Measurements from ENCODE around the gene NEU4.
"Not testable (repeated sequence)": the region's sequence is repeated elsewhere in the genome, so short reads cannot be mapped to it uniquely, and the experiment has no call there.

The NEU4 gene

DNA sequence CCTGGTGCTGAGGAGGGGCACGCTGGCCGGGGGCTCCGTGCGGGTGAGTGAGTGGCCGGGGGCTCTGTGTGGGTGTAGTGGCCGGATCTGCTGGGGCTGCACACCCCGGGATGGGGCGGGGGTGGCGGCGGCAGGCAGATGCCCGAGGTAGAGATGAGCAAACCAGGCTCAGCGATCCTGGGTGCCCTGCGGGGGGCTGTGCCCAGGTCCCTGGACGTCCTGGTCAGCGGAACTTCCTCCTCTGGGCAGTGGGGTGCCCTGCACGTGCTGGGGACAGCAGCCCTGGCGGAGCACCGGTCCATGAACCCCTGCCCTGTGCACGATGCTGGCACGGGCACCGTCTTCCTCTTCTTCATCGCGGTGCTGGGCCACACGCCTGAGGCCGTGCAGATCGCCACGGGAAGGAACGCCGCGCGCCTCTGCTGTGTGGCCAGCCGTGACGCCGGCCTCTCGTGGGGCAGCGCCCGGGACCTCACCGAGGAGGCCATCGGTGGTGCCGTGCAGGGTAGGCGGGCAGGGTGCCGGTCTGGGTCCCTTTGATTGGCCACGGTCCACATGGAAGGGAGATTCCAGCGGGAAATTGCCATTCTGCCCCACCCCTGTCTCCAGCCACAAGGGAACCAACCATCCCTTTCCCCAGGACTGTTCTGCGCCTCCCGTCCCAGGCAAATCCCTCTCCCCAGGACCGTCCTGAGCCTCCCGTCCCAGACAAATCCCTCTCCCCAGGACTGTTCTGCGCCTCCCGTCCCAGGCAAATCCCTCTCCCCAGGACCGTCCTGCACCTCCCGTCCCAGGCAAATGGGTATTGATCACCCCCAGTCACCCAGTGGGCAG, 5.9 kb downstream of the NEU4 start:
- DNase-seq, result no peak

DNA sequence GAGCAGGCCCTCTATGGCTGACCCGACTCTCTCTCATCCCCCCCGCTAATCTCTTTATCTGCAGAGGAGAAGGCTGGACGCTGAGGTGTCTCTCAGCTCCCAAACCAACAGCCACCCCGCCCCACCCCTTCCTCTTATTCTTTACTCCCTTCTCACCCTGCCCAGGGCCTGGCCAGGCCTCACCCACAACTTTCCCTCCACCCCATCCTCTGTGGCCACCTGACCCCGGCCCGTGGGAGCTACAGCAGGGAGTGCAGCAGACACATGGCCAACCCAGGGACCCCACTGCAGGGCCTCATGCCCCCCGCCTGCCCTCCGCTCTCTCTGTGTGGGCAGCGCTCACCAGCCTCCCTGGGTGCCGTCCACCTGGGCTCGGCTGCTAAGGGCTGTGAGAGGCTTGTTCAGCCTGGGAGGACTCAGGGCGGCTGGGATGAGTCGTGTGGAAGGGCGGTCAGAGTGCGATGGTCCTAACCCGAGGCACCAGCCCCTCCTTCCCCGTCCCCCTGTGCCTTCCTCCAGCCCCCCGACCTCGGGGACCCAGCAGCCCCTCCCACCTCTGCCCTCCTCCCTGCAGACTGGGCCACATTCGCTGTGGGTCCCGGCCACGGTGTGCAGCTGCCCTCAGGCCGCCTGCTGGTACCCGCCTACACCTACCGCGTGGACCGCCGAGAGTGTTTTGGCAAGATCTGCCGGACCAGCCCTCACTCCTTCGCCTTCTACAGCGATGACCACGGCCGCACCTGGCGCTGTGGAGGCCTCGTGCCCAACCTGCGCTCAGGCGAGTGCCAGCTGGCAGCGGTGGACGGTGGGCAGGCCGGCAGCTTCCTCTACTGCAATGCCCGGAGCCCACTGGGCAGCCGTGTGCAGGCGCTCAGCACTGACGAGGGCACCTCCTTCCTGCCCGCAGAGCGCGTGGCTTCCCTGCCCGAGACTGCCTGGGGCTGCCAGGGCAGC, 6.8 kb downstream of the NEU4 start:
- no peak for DNase-seq

DNA sequence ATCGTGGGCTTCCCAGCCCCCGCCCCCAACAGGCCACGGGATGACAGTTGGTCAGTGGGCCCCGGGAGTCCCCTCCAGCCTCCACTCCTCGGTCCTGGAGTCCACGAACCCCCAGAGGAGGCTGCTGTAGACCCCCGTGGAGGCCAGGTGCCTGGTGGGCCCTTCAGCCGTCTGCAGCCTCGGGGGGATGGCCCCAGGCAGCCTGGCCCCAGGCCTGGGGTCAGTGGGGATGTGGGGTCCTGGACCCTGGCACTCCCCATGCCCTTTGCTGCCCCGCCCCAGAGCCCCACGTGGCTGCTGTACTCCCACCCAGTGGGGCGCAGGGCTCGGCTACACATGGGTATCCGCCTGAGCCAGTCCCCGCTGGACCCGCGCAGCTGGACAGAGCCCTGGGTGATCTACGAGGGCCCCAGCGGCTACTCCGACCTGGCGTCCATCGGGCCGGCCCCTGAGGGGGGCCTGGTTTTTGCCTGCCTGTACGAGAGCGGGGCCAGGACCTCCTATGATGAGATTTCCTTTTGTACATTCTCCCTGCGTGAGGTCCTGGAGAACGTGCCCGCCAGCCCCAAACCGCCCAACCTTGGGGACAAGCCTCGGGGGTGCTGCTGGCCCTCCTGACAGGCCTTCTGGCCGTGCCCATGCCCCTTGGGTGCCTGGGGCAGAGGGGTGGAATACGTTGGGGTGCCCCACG, 7.6 kb downstream of the NEU4 start:
- DNase-seq, result no peak

DNA sequence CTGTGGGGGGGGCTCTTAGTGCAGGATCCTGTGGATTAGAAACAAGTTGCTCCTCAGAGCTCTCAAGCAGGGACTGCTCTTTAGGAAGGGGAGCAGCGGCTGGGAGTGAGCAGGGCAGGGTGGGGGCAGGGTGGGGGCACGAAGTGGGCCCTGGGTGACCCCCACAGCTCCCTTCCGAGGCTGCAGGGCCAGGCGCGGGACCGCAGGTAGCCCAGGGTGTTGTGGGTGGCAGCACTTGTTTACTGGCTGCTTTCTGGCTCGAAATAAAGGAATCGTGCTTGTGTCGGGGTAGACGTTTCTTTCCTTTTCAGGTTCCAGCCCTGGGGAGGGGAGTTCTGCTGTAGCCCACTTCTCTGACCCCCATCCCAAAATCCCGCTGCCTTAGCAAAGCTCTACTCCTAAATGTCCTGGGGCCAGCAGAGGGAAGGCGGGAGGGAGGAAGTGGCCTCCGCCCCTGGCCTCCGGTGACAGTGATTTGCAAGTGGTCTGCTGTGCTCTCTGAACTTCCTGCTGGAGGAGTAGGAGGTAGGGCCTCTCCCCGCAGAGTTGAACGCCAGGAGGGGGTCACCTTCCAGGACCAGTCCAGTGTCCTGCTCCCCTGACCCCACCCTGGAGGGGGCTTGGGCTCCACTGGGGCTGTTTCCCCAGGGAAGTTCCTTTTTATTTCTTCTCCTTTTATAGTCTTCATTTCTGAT, 8.3 kb downstream of the NEU4 start:
- no peak for DNase-seq

DNA sequence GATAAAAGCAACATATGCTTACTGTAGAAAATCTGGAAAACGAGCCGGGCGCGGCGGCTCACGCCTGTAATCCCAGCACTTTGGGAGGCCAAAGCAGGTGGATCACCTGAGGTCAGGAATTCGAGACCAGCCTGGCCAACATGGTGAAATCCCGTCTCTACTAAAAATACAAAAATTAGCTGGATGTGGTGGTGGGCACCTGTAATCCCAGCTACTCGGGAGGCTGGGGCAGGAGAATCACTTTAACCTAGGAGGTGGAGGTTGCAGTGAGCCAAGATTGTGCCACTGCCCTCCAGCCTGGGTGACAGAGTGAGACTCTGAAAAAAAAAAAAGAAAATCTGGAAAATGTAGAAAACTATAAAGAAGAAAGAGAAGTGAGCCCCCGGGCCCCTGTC, 8.8 kb downstream of the NEU4 start:
- DNase-seq, result not testable (repeated sequence)

DNA sequence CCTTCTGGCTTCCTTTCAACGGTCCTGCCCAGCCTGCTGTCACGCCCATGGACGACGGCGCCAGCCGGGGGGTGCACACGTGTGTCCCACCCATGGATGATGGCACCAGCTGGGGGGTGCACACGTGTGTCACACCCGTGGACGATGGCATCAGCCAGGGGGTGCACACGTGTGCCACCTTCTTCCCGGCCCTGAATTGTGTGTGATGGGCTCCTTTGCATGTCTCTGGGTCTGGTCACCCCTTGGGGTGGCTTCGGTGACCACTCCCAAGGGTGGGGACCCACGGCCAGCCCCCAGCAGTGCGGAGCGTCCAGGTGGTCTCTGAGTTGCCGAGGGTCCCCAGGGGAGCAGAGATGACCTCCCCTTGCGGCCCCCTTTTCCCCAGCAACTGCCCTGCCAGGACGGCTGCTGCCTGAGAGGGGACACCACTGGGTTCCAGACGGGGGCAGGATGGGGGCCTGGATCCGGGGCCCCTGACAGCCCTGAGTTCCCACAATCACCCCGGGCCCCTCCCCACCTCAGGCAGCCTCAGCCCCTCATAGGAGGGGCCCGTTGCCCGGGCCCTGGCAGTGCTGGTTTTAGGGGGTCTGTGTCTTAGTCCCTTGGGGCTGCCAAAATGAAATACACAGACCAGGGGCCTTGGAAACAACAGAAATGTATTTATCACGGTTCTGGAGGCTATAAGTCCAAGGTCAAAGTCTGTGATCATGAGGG, 9.4 kb downstream of the NEU4 start:
- no peak for DNase-seq

DNA sequence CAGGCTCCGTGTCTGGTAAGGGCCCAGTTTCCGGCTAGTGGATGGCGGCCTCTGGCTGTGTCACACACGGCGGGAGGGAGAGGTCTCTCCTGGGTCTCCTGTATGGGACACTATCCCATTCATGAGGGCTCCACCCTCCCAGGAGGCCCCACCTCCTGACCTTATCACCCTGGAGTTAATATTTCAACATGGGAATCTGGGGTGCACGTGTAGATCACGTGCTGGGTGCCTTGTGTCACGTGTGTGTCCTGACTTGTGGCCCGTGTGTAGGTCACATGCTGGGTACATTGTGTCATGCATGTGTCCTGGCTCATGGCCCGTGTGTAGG, 9.9 kb downstream of the NEU4 start:
- no peak for DNase-seq

DNA sequence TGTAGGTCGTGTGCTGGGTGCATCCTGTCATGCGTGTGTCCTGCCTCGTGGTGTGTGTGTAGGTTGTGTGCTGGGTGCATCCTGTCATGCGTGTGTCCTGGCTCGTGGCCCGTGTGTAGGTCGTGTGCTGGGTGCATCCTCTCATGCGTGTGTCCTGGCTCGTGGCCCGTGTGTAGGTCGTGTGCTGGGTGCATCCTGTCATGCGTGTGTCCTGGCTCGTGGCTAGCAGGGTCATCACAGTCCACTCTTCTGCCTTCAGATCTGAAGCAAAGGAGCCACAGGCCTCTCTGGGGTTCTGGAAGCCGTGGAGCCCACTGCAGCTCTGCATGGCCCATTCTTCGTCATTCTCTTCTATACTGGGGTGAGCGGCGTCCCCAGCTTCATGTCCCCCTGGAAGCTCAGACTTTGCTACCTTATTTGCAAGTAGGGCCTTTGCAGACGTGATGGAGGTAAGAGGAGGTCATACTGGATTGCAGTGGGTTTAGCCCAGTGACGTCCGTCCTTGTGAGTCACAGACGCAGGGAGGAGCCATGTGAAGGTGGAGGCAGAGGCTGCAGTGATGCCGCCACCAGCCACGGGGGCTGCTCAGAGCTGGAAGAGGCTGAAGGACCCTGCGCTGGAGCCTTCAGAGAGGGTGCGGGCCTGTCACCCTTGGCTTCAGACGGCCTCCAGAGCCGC, 11.1 kb downstream of the NEU4 start:
- DNase-seq, result not testable (repeated sequence)

DNA sequence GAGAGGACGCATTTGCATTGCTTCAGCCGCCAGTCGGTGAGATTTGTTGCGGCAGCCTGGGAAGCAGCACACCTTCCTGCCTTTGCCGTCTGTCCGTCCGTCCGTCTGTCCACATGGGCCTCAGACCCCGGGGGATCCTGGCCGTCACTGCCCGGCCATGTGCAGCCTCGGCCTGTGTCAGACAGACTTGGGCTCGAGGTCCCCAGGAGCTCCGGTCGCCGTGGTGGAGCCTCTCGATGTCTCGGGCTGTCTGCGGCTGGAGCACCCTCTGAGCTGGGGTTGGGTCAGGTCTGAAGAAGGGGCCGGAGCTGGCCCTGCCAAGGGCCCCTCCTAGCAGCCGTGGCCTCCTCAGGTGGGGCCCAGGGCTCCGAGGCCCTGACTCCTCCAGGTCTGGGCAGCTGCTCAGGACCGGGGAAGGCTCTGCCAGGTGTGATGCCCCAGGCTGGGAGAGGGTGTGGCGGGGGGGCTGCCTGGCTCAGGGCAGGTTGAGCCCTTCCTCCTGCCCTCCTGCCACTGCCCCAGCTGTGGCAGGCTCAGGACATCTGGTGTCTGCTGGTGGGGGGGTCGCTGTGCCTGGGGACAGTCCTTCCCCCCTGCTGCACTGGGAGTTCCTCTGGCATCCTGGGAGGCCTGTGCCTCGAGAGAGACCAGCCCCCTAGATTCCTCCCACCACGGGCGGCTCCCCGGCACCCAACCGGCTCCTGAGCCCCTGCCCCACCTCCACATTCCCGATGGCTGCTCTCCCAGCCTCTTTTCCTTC, 11.8 kb downstream of the NEU4 start:
- no peak for DNase-seq

DNA sequence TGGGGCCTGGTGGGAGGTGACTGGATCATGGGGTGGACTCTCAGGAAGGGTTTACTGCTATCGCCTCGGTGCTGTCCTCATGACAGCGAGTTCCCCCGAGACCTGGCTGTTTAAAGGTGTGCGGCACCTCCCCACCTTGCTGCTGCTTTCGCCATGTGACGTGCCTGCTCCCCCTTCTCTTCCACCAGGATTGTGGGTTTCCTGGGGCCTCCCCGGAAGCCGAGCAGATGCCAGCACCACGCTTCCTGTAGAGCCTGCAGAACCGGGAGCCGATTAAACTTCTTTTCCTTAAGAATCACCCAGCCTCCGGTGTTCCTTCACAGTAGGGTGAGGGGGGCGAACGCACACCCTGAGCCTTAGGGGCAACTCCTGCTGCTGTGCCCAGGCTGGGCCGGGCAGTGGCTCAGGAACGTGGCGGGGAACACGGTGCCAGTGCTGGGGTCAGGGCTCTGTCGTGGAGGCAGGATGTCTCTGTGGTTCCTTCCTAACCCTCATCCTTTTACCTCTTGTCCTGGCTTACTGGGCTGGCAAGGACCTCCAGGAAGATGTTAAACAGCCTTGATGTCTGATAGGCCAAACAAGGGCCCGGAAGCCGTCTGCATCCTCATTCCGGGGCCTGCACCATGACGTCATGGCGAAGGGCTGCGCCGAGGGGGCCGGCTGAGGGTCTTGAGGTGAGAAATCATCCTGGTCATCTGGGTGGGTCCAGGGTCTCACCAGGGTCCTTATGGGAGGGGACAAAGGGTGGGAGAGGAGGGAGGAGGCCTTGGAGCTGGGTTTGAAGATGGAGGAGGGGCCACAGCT, 12.7 kb downstream of the NEU4 start:
- no peak for DNase-seq

DNA sequence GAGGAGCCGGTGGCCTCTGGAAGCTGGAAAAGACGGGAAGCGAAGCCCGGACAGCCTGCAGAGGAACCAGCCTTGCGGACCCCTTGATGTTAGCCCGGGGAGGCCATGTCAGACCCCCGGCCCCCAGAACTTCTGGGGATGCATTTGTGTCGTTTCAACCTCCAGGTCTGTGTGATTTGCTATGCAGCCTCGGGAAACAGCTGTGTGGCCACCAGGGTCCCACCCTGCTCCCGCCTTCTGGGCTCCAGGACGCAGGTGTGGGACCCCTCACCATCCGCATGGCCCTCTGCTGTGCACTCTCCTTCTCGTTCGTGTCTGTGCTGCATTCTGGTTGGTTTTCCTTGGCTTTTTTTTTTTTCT, 13.3 kb downstream of the NEU4 start:
- DNase-seq, result no peak

DNA sequence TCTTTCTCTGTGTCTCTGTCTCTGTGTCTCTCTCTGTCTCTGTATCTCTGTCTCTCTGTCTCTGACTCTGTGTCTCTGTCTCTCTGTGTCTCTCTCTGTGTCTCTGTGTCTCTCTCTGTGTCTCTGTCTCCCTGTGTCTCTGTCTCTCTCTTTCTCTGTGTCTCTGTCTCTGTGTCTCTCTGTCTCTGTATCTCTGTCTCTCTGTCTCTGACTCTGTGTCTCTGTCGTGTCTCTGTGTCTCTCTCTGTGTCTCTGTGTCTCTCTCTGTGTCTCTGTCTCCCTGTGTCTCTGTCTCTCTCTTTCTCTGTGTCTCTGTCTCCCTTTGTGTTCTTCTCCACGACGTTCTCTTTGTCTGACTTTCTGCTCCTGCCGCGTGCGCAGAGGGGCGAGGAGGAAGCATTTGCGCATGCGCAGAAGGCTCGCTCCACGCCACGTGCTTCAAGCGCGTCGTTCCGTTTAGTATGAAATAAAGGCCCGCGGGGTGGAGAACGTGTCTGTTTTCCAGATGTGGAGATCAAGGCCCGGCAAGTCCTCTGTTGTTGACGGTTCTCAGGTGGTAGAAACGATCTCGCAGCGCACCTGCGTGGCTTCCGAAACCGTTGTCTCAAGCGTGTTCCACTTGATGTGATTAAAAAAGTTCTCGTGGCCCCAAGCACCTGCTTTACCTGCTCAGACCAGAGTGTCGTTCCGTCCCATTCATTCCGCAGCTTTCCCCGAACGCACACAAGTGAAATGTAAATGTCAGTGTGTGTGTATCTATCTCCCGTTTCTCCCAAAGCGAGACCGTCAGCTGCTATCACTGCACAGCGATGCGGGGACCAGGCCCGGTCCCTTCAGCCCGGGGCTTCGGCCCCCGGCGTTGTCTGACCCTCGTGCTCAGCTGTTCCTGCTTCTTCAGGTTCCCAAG, 14.8 kb downstream of the NEU4 start:
- DNase-seq, result not testable (repeated sequence)

DNA sequence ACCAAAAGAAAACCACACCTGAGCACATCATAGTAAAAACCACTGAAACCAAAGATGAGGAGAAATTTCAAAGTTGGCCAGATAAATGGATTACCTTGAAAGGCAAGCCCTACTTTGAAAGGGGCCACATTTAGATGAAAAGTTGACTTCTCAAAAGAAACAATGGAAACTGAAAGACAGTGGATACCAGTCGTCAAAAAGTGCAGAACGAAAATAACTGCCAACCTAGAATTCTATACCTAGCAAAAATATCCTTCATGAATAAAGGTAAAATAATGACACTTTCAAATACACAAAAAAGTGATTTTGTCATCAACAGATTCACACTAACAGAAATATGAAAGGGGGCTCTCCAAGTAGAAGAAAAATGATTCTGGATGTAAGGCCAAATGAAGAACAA, 18.4 kb downstream of the NEU4 start:
- no peak for DNase-seq

DNA sequence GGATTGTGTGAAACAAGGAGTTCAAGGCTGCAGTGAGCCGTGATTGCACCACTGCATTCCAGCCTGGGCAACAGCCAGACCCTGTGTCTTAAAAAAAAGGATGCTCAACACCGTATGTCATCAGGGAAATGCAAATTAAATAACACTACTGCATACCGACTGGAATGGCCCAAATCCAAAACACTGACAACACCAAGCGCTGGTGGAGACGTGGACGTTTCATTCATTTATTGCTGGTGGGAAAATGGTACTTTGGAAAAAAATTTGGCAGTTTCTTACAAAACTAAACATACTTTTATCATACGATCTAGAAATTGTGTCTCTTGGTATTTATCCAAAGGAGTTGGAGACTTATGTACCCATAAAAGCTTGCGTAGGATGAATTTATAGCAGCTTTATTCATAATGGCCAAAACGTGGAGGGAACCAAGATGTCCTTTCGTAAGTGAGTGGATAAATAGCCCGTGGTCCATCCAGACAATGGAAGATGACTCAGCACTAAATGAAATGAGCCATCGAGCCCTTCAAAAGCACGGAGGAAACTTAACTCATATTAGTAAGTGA, 24.2 kb downstream of the NEU4 start:
- DNase-seq, result no peak

DNA sequence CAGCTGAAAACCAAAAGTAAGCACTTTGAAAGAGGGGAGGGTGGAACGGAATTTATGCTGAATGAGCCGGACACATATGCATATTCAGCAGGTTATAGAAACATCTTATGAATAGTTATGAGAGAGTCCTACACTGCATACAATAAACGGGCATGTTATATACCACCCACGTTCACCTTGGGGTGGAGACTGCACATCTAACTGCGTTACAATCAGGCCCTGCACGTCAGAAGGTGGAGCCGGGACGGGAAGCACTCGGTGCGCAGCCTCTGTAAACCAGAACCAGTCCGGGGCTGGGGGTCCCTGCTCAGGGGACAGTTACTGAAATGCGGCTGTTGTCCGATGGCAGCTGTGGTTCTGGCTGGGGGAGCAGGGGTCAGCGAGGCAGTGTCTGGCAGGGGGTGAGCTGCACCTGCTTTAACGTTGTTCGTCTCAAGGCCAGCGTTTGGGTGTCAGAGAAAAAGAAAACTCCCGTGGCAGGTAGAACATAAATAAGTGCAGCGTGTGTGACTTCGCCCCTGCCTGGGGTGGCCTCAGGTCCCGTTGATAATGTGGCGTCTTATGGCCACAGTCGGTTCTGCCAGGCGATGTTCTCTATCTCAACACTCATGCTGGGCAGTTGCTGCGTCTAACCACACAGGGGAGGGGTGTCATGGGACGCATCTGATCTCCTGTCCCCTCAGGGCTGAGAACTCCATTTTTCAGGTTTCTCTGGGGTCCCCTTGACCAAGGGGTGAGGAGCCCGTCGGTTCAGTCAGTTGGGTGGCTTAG, 24.9 kb downstream of the NEU4 start:
- not testable (repeated sequence) for DNase-seq

DNA sequence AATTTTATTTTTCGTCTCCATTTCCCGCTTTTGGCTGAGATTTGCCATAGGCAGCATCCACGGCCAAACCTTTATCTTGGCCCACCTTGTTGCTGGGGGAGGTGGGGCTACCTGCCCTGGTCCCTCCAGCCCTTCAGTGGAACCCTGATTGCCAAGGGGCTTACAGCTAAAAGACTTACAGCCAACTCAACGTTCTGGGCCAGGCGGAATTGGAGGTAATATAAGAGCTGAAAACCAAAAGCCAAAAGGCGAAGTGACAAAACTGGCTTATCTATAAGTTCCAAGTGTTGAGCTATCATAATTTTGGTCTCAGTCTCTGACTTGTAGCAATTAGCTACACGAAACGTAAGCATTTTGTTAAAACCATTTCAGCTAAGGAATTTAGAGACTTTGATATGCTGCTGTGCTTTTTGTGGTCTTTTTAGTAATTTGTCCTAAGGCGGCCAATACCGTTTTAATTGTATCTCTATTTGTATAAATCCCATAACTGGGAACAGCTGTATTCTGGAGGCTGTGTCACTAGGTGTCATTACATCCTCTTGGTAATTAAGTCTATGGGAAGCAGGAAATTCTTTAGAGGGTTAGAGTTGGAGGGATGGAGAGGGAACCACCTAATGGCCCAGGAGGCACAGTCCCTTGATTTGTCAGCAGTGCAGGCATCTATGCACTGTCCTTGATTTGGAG, 25.7 kb downstream of the NEU4 start:
- no peak for DNase-seq

DNA sequence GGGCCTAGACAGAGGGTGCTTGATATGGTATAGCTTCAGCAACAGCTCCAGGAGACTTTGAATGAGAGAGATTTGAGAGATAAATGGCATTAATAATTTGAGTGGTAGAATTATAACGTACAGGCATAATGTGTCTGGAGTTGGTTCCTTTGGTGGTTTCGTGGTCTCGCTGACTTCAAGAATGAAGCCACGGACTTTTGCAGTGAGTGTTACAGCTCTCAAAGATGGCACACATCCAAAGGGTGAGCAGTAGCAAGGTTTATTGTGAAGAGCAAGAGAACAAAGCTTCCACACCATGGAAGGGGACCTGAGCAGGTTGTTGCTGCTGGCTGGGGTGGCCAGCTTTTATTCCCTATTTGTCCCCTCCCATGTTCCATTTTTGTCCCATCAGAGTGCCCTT, 26.6 kb downstream of the NEU4 start:
- DNase-seq, result no peak
